WTC11 (cell line): ENCODE measurements around the gene TGFBR1. TPM values are rescaled to one million over a fixed set of nuclear protein-coding genes. Genes with fewer than 3 reads are reported as not detected.

Experiments used
- ATAC-seq: fragments of 200-7000 bp; cut with Tn5 transposase; 2 replicates; pipeline ENCODE4 v1.10.0; 2021; ENCODE audit warnings: mild to moderate bottlenecking, moderate library complexity
- CTCF ChIA-PET: fragments of 300-600 bp; sonication (Branson Sonifier 250); formaldehyde crosslinking; loops from one replicate; lab custom pipeline; 2021; ENCODE audit warnings: antibody characterized with exemption; lab: Charles Lee
- POLR2A ChIA-PET: fragments of 350-600 bp; sonication (Branson Sonifier 250); formaldehyde crosslinking; loops from one replicate; lab custom pipeline; 2021; ENCODE audit warnings: antibody characterized with exemption; lab: Charles Lee
- DNase-seq: peaks from one replicate; pipeline ENCODE4 v3.0.0; 2021; ENCODE audit warnings: low spot score
- H3K27ac Mint-ChIP-seq: 2 replicates; pipeline ENCODE4 v1.8.0; 2021; ENCODE audit warnings: mixed read lengths
- H3K27me3 Mint-ChIP-seq: 2 replicates; pipeline ENCODE4 v1.8.0; 2021; ENCODE audit warnings: low read depth, mild to moderate bottlenecking, moderate library complexity, mixed read lengths
- H3K36me3 Mint-ChIP-seq: 2 replicates; pipeline ENCODE4 v1.8.0; 2021; ENCODE audit warnings: mixed read lengths
- H3K4me1 Mint-ChIP-seq: 2 replicates; pipeline ENCODE4 v1.8.0; 2022; ENCODE audit warnings: mixed read lengths
- H3K4me3 Mint-ChIP-seq: 2 replicates; pipeline ENCODE4 v1.8.0; 2021; ENCODE audit warnings: mild to moderate bottlenecking, moderate library complexity, mixed read lengths
- H3K9me3 Mint-ChIP-seq: 2 replicates; pipeline ENCODE4 v1.8.0; 2021; ENCODE audit warnings: mixed read lengths
- ARID4B ChIP-seq: sonication (generic); formaldehyde crosslinking; IDR thresholded peaks from 2 replicates; pipeline ENCODE4 v1.8.0; 2023; ENCODE audit warnings: missing genetic modification reagents, mild to moderate bottlenecking, borderline replicate concordance
- ATF6 ChIP-seq: sonication (generic); formaldehyde crosslinking; IDR thresholded peaks from 2 replicates; pipeline ENCODE4 v1.8.1; 2023; ENCODE audit warnings: mild to moderate bottlenecking, missing genetic modification reagents
- CREB1 ChIP-seq: sonication (generic); formaldehyde crosslinking; IDR thresholded peaks from 2 replicates; pipeline ENCODE4 v1.8.0; 2023; ENCODE audit warnings: mild to moderate bottlenecking, missing genetic modification reagents
- E2F5 ChIP-seq: sonication (generic); formaldehyde crosslinking; IDR thresholded peaks from 2 replicates; pipeline ENCODE4 v1.8.1; 2022; ENCODE audit warnings: mild to moderate bottlenecking, moderate library complexity, missing genetic modification reagents
- EMX1 ChIP-seq: fragments of 250-450 bp; sonication (Bioruptor Pico); IDR thresholded peaks from 2 replicates; pipeline ENCODE4 v1.8.0; 2021; ENCODE audit warnings: mild to moderate bottlenecking
- FOXJ3 ChIP-seq: sonication (generic); formaldehyde crosslinking; IDR thresholded peaks from 2 replicates; pipeline ENCODE4 v1.9.0; 2021; ENCODE audit warnings: missing genetic modification reagents, mild to moderate bottlenecking, borderline replicate concordance
- GTF2I ChIP-seq: fragments of 250-450 bp; sonication (Bioruptor Pico); conservative IDR thresholded peaks from 2 replicates; pipeline ENCODE4 v1.4.0; 2021; ENCODE audit warnings: mild to moderate bottlenecking
- HMGXB4 ChIP-seq: sonication (generic); formaldehyde crosslinking; IDR thresholded peaks from 2 replicates; pipeline ENCODE4 v1.8.1; 2023; ENCODE audit warnings: mild to moderate bottlenecking, moderate library complexity, missing genetic modification reagents
- MYBL2 ChIP-seq: sonication (generic); formaldehyde crosslinking; IDR thresholded peaks from 2 replicates; pipeline ENCODE4 v1.8.1; 2023; ENCODE audit warnings: mild to moderate bottlenecking, moderate library complexity, missing genetic modification reagents
- SMAD4 ChIP-seq: sonication (generic); formaldehyde crosslinking; IDR thresholded peaks from 2 replicates; pipeline ENCODE4 v1.8.0; 2022; ENCODE audit warnings: mild to moderate bottlenecking, missing genetic modification reagents
- TEAD1 ChIP-seq: sonication (generic); formaldehyde crosslinking; IDR thresholded peaks from 2 replicates; pipeline ENCODE4 v1.8.0; 2022; ENCODE audit warnings: mild to moderate bottlenecking, missing genetic modification reagents
- ZNF396 ChIP-seq: fragments of 250-450 bp; sonication (Bioruptor Pico); IDR thresholded peaks from 2 replicates; pipeline ENCODE4 v1.8.0; 2021; ENCODE audit warnings: mild to moderate bottlenecking, moderate library complexity, borderline replicate concordance
- total RNA-seq: library from RNA; stranded (reverse); gene quantifications from 3 replicates; pipeline ENCODE4 v1.2.3, GENCODE V29; 2021
- TF ChIP-seq, protein P1 (sequence below): sonication (generic); formaldehyde crosslinking; IDR thresholded peaks from 2 replicates; pipeline ENCODE4 v1.8.1; 2022; ENCODE audit warnings: mild to moderate bottlenecking, missing genetic modification reagents, moderate library complexity, borderline replicate concordance
- TF ChIP-seq, protein P2 (sequence below): sonication (generic); formaldehyde crosslinking; IDR thresholded peaks from 2 replicates; pipeline ENCODE4 v1.8.1; 2022; ENCODE audit warnings: low read depth, mild to moderate bottlenecking, moderate library complexity, missing genetic modification reagents, borderline replicate concordance

TGFBR1 gene
- total RNA-seq, 1 experiment from 2014 or later, result 42.4 TPM

DNA sequence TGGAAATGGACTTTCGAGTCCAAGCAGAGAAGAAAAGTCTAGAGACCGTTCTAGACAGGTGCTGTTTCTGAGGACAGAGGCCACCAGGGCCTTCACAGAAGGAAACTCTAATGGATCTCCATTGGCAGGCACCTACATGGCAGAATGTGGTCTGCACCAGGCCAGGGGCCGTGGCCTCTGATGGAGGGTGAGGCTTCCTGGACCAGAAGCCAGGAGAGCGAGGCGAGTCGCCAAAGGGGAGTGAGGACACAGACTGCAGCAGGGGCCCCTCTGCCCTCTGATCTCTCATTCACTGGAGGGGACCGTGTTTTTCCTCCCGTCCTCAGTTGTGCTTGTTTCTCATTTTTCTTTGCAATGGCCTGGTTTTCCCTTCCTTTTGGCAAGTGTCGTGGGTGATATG is 75.7 kb downstream of the TGFBR1 start (continued):
- TF ChIP-seq ARID4B (CRISPR knock-in tag) (no peak), SMAD4 (CRISPR knock-in tag) (no peak), E2F5 (CRISPR knock-in tag) (no peak), ATF6 (CRISPR knock-in tag) (no peak), CREB1 (no peak), TEAD1 (no peak)
- TF ChIP-seq, protein P1, sequence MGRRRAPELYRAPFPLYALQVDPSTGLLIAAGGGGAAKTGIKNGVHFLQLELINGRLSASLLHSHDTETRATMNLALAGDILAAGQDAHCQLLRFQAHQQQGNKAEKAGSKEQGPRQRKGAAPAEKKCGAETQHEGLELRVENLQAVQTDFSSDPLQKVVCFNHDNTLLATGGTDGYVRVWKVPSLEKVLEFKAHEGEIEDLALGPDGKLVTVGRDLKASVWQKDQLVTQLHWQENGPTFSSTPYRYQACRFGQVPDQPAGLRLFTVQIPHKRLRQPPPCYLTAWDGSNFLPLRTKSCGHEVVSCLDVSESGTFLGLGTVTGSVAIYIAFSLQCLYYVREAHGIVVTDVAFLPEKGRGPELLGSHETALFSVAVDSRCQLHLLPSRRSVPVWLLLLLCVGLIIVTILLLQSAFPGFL (CRISPR knock-in tag), result no peak

GRCh38 chr9:99181206-99181605 is 76.3 kb downstream of the TGFBR1 start:
- no peaks in the 10 kb centered on the region for H3K36me3 Mint-ChIP-seq
- DNase-seq (no peak), ATAC-seq (no peak)
- ChIA-PET POLR2A (no interaction called here), CTCF (no interaction called here)
- H3K27ac Mint-ChIP-seq, result no peak overlapping the region
- TF ChIP-seq GTF2I (CRISPR knock-in tag), result no peak
- peaks cover 22% of the 10 kb centered on the region for H3K4me1 Mint-ChIP-seq
- H3K4me3 Mint-ChIP-seq, result no peak overlapping the region
- H3K27me3 Mint-ChIP-seq, result no peaks in the 10 kb centered on the region; the same call in 1 of the 2 replicates
- no peaks in the 10 kb centered on the region for H3K9me3 Mint-ChIP-seq

GRCh38 chr9:99181621-99182020 is 76.7 kb downstream of the TGFBR1 start:
- ATAC-seq (no peak), DNase-seq (no peak)
- ChIA-PET CTCF (interaction anchor here (0.8 to 1.3 kb wide), 2 partner anchors 18 to 50 kb away, joined by 3 to 5 read pairs; no protein-coding TSS in a partner anchor), POLR2A (interaction anchor here (1.1 kb wide), 1 partner anchor 60 kb away, joined by 6 read pairs; no protein-coding TSS in a partner anchor)
- TF ChIP-seq FOXJ3 (CRISPR knock-in tag), result no peak
- TF ChIP-seq HMGXB4 (CRISPR knock-in tag), result no peak
- TF ChIP-seq EMX1 (CRISPR knock-in tag), result no peak
- TF ChIP-seq ZNF396 (CRISPR knock-in tag), result no peak
- TF ChIP-seq MYBL2 (CRISPR knock-in tag), result no peak
- TF ChIP-seq, protein P2, sequence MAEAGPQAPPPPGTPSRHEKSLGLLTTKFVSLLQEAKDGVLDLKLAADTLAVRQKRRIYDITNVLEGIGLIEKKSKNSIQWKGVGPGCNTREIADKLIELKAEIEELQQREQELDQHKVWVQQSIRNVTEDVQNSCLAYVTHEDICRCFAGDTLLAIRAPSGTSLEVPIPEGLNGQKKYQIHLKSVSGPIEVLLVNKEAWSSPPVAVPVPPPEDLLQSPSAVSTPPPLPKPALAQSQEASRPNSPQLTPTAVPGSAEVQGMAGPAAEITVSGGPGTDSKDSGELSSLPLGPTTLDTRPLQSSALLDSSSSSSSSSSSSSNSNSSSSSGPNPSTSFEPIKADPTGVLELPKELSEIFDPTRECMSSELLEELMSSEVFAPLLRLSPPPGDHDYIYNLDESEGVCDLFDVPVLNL (CRISPR knock-in tag), result no peak
- Mint-ChIP-seq H3K9me3 (no peaks in the 10 kb centered on the region), H3K36me3 (no peaks in the 10 kb centered on the region), H3K27ac (no peak overlapping the region), H3K4me1 (peaks cover 18% of the 10 kb centered on the region), H3K4me3 (no peak overlapping the region), H3K27me3 (no peaks in the 10 kb centered on the region; the same call in 1 of the 2 replicates)
